ENCODE results near the gene MAX. TPM values are rescaled to one million over a fixed set of nuclear protein-coding genes. Genes with fewer than 3 reads are reported as not detected.
A peak's percentile ranks its signal among the peaks of the same experiment; 100 is the strongest.

The MAX gene
- total RNA-seq, 4 donors from 2014 or later: 61.8 to 87.1 (median 80.9) TPM

DNA sequence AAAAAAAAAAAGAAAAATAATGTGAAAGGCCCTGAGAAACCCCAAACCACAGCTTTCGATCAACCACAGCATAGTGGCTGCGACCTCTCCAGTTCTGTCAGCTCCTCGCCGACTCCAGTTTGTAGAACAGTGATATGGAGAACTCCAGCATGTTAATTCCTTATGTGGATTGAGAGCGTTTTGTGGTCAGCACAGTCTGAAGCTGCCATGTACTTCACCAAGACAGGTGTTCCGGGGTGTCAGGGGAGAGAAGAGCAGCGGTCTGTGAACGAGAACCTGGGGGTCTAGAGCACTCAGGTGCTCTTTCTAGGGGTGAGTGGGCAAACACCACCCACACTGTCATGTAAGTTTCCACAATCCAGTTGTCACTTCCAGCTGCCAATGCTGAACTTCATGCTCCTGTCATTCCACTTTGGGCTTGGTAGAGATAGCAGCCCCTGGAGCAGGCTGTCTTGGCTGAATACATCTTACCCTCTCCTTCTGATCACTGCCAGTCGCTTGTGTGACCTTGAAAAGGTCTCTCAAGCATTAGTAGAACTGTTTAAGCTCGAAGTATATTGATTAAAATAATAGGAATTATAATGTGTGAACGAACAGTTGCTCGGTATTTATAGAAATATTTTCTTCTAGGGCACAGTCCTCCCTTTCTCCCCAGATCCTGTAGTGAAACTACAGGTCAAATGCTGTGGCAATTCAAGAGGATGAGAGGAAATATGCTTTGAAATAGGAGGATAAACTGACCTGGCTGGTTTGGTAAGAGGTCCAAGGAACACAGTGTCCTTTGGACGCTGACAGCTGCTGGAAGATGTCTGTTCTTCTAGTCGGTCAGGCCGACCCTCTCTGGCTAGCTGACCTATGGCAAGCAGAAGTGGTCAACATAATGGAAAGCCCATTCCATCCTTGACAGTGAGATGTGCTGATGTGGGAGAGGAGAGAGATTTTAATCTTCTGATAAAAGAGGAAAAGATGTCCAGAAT lies 15.7 kb upstream of the MAX start:
- H3K9me3 ChIP-seq: peaks cover 0 to 14% (median 0%) of the 10 kb centered on the region in 3 donors
- ATAC-seq: no peak
- TF ChIP-seq, protein P1, sequence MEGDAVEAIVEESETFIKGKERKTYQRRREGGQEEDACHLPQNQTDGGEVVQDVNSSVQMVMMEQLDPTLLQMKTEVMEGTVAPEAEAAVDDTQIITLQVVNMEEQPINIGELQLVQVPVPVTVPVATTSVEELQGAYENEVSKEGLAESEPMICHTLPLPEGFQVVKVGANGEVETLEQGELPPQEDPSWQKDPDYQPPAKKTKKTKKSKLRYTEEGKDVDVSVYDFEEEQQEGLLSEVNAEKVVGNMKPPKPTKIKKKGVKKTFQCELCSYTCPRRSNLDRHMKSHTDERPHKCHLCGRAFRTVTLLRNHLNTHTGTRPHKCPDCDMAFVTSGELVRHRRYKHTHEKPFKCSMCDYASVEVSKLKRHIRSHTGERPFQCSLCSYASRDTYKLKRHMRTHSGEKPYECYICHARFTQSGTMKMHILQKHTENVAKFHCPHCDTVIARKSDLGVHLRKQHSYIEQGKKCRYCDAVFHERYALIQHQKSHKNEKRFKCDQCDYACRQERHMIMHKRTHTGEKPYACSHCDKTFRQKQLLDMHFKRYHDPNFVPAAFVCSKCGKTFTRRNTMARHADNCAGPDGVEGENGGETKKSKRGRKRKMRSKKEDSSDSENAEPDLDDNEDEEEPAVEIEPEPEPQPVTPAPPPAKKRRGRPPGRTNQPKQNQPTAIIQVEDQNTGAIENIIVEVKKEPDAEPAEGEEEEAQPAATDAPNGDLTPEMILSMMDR (IDR thresholded peaks at IDR 0.05): no peak
- peak; percentile 37 for TF ChIP-seq POLR2AphosphoS5 (IDR thresholded peaks at IDR 0.05)
- no peak overlapping the region for H3K4me3 ChIP-seq
- no peaks in the 10 kb centered on the region for H3K4me1 ChIP-seq
- no peaks in the 10 kb centered on the region for H3K27me3 ChIP-seq
- 81 to 95% methylated on average over 6 to 15 of the region's 15 CpGs for WGBS, 2 donors (ENCODE audit: low coverage in 1 of 2)
- peak overlapping the region in 1 of 4 donors; percentile 58 for H3K27ac ChIP-seq
- H3K36me3 ChIP-seq: no peaks in the 10 kb centered on the region

DNA sequence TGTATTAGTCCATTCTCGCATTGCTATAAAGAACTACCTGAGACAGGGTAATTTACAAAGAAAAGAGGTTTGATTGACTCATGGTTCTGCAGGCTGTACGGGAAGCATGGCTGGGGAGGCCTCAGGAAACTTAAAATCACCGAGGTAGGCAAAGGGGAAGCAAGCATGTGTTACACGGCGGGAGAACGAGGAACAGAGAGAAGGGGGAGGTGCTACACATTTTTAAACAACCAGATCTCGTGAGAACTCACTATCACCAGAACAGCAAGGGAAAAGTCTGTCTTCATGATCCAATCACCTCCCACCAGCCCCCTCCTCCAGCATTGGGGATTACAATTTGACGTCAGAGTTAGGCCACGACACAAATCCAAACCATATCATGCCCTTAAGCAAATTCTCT lies 13.3 kb upstream of the MAX start:
- WGBS, 2 donors (ENCODE audit: low coverage in 1 of 2): 66 to 74% methylated on average over 7 to 9 of the region's 9 CpGs
- H3K27me3 ChIP-seq: no peaks in the 10 kb centered on the region
- H3K9me3 ChIP-seq: no peaks in the 10 kb centered on the region
- H3K4me1 ChIP-seq: no peaks in the 10 kb centered on the region
- no peaks in the 10 kb centered on the region for H3K36me3 ChIP-seq
- no peak for ATAC-seq
- no peak overlapping the region for H3K4me3 ChIP-seq
- H3K27ac ChIP-seq: no peak overlapping the region
- no peak for TF ChIP-seq POLR2A (IDR thresholded peaks at IDR 0.05)
- TF ChIP-seq EP300 (IDR thresholded peaks at IDR 0.05): no peak
- TF ChIP-seq, protein P1 (IDR thresholded peaks at IDR 0.05): no peak
- TF ChIP-seq POLR2AphosphoS5 (IDR thresholded peaks at IDR 0.05): no peak

DNA sequence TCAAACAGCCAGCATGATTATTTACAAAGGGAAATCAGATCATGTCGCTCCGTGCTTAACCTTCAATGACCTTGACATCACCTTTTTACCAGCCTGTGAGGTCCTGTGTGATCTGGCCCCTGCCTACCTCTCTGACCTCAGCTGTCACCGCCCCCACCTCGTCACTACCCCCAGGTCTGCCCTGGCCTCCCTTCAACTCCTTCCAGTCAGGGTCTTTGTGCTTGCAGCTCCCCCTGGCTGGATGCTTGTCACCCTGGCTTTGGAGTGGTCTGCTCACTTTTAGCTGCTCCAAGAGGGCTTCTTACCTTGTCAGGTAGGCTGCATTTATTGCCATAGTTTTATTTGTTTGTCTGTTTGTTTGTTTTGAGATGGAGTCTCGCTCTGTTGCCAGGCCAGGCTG lies 8.2 kb upstream of the MAX start:
- Histone ChIP-seq H3K27me3 (no peaks in the 10 kb centered on the region), H3K4me3 (no peak overlapping the region), H3K36me3 (no peaks in the 10 kb centered on the region), H3K27ac (no peak overlapping the region), H3K9me3 (no peaks in the 10 kb centered on the region), H3K4me1 (no peaks in the 10 kb centered on the region)
- TF ChIP-seq EP300 (IDR thresholded peaks at IDR 0.05) (no peak), POLR2AphosphoS5 (IDR thresholded peaks at IDR 0.05) (no peak), POLR2A (IDR thresholded peaks at IDR 0.05) (no peak)
- TF ChIP-seq, protein P1 (IDR thresholded peaks at IDR 0.05): no peak
- 11 to 50% methylated on average over 3 to 4 of the region's 5 CpGs for WGBS, 2 donors (ENCODE audit: low coverage in 1 of 2)
- ATAC-seq: no peak

DNA sequence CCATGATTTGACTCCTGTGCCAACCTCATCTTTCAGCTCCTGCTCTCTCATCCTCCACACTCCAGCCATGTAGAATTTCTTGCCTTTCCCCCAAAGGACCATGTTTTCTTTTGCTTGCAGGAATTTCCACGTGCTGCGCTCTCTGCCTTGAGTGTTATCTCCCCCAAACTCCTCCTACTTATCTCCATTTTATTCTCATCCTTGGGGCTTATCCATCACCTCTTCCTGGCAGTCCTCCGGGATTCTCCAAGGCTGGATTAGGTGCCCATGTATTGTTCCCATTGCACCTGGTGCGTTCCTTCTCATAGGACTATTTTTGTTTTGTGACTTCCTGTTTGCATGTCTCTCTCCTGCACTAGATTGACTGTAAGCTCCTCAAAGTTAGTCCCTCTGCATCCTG lies 7.0 kb upstream of the MAX start:
- Histone ChIP-seq H3K27ac (no peak overlapping the region), H3K27me3 (no peaks in the 10 kb centered on the region), H3K36me3 (no peaks in the 10 kb centered on the region), H3K9me3 (no peaks in the 10 kb centered on the region), H3K4me1 (no peaks in the 10 kb centered on the region), H3K4me3 (no peak overlapping the region)
- 86 to 88% methylated on average over 4 of the region's 4 CpGs for WGBS, 2 donors (ENCODE audit: low coverage in 1 of 2)
- ATAC-seq: no peak
- TF ChIP-seq, protein P1 (IDR thresholded peaks at IDR 0.05): no peak
- TF ChIP-seq EP300 (IDR thresholded peaks at IDR 0.05) (no peak), POLR2A (IDR thresholded peaks at IDR 0.05) (no peak), POLR2AphosphoS5 (IDR thresholded peaks at IDR 0.05) (no peak)

DNA sequence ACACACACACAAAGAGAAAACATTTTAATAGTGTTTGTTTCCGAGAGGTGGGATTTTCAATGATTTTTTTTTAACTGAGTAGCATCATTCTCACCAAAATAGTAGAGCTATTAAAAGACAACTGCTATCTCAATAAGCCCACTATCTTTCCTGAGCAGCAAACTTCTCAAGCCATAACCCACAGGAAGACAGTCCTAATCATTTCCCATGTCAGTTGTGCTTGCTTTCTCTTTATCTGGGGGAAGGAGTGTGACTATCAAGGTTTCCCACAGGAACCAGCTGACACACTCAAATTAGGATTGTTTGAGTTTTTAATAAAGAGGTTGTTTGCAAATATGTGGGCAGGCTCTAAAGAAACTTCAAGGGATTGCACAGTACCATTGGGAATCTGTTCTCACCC lies 4.9 kb upstream of the MAX start:
- H3K27ac ChIP-seq: no peak overlapping the region
- no peaks in the 10 kb centered on the region for H3K36me3 ChIP-seq
- H3K4me3 ChIP-seq: no peak overlapping the region
- peaks cover 0 to 8% (median 0%) of the 10 kb centered on the region in 3 donors for H3K4me1 ChIP-seq
- WGBS, 2 donors (ENCODE audit: low coverage in 1 of 2): 63 to 100% methylated on average over 1 of the region's 1 CpG
- H3K27me3 ChIP-seq: no peaks in the 10 kb centered on the region
- H3K9me3 ChIP-seq: no peaks in the 10 kb centered on the region
- TF ChIP-seq EP300 (IDR thresholded peaks at IDR 0.05) (no peak), POLR2A (IDR thresholded peaks at IDR 0.05) (no peak), POLR2AphosphoS5 (IDR thresholded peaks at IDR 0.05) (no peak)
- TF ChIP-seq, protein P1 (IDR thresholded peaks at IDR 0.05): no peak
- no peak for ATAC-seq
